Endothelial cell of umbilical vein (primary cell): ENCODE measurements around the gene THY1.

Experiments
- EZH2 ChIP-seq: IDR thresholded peaks from 2 replicates; pipeline ENCODE4 v1.6.1; 2012; ENCODE audit warnings: borderline replicate concordance, low read depth, mild to moderate bottlenecking, moderate library complexity, low read length, inconsistent platforms; ENCODE audit not compliant: severe bottlenecking
- FOS ChIP-seq: IDR thresholded peaks from 2 replicates; pipeline ENCODE4 v1.6.1; 2011; ENCODE audit warnings: mild to moderate bottlenecking, low read length, moderate library complexity, borderline replicate concordance; ENCODE audit not compliant: insufficient read depth
- GATA2 ChIP-seq: IDR thresholded peaks from 2 replicates; pipeline ENCODE4 v1.7.0; 2011; ENCODE audit warnings: low read depth, mild to moderate bottlenecking, moderate library complexity, mixed read lengths, low read length; ENCODE audit not compliant: insufficient read length, insufficient read depth
- JUN ChIP-seq: IDR thresholded peaks from 2 replicates; pipeline ENCODE4 v1.6.1; 2011; ENCODE audit warnings: borderline replicate concordance, low read depth; ENCODE audit not compliant: insufficient read length, insufficient read depth
- MYC ChIP-seq: IDR thresholded peaks from one replicate; pipeline ENCODE4 v1.6.1; 2011; ENCODE audit warnings: mild to moderate bottlenecking, low read depth, low read length
- POLR2A ChIP-seq: IDR thresholded peaks from 2 replicates; pipeline ENCODE4 v1.6.1; 2012; ENCODE audit warnings: low read depth, mild to moderate bottlenecking, control low read depth, low read length
- POLR2AphosphoS5 ChIP-seq: IDR thresholded peaks from 2 replicates; pipeline ENCODE4 v1.6.1; 2012; ENCODE audit warnings: low read depth, mild to moderate bottlenecking, control low read depth, low read length, moderate library complexity; ENCODE audit not compliant: insufficient read depth
- TF ChIP-seq, protein P1 (sequence below): IDR thresholded peaks from 2 replicates; pipeline ENCODE4 v1.6.1; 2011; ENCODE audit not compliant: insufficient read depth, insufficient read length
- TF ChIP-seq, protein P2 (sequence below), 2 donors: IDR thresholded peaks; 1 replicate in 1 of 2; 2 replicates in 1 of 2; pipeline ENCODE4 v1.5.1; 2011; ENCODE audit warnings: low read length in 2 of 2, mild to moderate bottlenecking in 2 of 2, moderate library complexity in 2 of 2, control low read depth in 1 of 2, inconsistent platforms in 1 of 2, low read depth in 1 of 2; ENCODE audit not compliant: insufficient read depth in 1 of 2; ENCODE audit errors: extremely low read depth in 1 of 2

DNA sequence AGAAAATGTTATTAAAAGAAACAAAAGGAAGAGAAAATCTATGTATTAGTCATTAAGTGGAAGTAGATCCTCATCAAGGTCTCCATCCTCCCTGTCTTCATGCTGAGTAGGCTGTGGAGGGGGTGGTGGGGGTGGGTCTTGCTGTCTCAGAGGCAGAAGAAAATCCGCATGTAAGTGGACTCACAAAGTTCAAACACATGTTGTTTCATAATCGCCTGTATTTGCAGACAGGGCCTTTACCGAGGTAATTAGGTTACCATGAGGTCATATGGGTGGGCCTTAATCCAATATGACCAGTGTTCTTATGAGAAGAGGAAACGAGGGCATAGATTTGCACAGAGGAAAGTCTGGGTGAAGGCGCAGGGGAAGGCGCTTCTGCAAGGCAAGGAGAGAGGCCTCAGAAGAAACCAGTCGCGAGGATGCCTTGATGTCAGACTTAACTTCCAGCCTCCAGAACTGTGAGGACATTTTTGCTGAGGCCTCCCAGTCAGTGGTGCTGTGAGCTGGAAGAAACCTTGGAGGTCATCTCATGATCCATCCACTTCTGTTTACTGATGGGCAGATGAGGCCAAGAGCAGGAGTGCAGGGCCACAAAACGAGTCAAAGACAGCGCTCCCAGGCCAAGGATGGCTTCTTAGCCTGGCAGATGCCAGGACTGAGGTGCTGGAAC, 49.3 kb upstream of the THY1 start:
- TF ChIP-seq POLR2AphosphoS5 (no peak), EZH2 (no peak), POLR2A (no peak), GATA2 (no peak), MYC (no peak), JUN (no peak), FOS (no peak)
- TF ChIP-seq, protein P1, sequence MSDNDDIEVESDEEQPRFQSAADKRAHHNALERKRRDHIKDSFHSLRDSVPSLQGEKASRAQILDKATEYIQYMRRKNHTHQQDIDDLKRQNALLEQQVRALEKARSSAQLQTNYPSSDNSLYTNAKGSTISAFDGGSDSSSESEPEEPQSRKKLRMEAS: no peak
- TF ChIP-seq, protein P2, sequence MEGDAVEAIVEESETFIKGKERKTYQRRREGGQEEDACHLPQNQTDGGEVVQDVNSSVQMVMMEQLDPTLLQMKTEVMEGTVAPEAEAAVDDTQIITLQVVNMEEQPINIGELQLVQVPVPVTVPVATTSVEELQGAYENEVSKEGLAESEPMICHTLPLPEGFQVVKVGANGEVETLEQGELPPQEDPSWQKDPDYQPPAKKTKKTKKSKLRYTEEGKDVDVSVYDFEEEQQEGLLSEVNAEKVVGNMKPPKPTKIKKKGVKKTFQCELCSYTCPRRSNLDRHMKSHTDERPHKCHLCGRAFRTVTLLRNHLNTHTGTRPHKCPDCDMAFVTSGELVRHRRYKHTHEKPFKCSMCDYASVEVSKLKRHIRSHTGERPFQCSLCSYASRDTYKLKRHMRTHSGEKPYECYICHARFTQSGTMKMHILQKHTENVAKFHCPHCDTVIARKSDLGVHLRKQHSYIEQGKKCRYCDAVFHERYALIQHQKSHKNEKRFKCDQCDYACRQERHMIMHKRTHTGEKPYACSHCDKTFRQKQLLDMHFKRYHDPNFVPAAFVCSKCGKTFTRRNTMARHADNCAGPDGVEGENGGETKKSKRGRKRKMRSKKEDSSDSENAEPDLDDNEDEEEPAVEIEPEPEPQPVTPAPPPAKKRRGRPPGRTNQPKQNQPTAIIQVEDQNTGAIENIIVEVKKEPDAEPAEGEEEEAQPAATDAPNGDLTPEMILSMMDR (IDR thresholded peaks at IDR 0.05; ENCODE audit: extremely low read depth in 1 of 2, insufficient read depth in 1 of 2, low read depth in 1 of 2, low read length in 2 of 2): no peak
